Adrenal gland (tissue), 5 donors: ENCODE measurements around the gene WNT3.

Experiments
- POLR2A ChIP-seq, 2 donors: fragments of 450-650 bp; IDR thresholded peaks; one replicate each; pipeline ENCODE4 v1.6.1; 2017; ENCODE audit warnings: antibody characterized with exemption in 2 of 2, mild to moderate bottlenecking in 2 of 2, moderate library complexity in 1 of 2
- TF ChIP-seq, protein P1 (sequence below), 6 experiments: fragments of 450-650 bp in 4 of 6; fragments of 200-600 bp in 2 of 6; sonication (generic) in 1 of 6; IDR thresholded peaks; 1 replicate in 5 of 6; 2 replicates in 1 of 6; pipeline versions ENCODE4 v1.5.1 to v1.8.0; 2016 to 2021; ENCODE audit warnings: antibody characterized with exemption in 6 of 6, mild to moderate bottlenecking in 2 of 6, moderate library complexity in 1 of 6
- donor health status: DM: no; HTN: no; CAD: no.

DNA sequence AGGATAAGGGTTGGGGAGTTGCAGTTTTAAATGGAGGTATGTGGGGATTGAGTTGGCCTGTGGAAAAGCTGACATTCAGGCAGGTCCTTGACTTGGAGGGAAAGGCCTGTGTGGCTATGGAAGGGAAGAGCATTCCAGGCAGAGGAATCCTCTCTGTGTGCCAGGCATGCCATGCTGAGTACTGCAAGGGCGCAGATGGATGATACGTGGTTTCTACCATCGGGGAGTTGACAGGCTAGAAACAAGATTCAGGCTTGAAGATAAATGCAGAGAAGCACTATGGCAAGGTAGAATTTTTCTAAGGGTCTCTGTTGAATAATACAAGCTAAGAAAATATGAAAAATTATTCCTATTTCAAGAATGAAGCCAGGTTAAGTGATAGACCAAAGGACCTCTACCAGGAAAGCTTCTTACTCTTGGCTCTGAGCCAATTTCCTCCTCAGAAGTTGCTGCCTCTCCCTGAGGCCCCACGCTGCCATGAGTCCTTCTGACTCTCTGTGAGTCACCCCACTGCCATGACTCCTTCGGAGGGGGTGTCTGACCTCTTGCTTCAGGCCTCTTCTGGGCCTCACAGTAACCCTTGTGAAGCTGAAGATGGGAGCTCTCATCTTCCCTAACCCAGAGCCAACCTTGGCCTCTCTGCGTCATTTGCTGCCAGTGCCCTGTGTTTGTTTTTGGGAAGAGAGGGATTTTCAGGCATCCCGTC, 75.8 kb downstream of the WNT3 start:
- TF ChIP-seq, protein P1, sequence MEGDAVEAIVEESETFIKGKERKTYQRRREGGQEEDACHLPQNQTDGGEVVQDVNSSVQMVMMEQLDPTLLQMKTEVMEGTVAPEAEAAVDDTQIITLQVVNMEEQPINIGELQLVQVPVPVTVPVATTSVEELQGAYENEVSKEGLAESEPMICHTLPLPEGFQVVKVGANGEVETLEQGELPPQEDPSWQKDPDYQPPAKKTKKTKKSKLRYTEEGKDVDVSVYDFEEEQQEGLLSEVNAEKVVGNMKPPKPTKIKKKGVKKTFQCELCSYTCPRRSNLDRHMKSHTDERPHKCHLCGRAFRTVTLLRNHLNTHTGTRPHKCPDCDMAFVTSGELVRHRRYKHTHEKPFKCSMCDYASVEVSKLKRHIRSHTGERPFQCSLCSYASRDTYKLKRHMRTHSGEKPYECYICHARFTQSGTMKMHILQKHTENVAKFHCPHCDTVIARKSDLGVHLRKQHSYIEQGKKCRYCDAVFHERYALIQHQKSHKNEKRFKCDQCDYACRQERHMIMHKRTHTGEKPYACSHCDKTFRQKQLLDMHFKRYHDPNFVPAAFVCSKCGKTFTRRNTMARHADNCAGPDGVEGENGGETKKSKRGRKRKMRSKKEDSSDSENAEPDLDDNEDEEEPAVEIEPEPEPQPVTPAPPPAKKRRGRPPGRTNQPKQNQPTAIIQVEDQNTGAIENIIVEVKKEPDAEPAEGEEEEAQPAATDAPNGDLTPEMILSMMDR (IDR thresholded peaks at IDR 0.05): no peak
- no peak for TF ChIP-seq POLR2A (IDR thresholded peaks at IDR 0.05)
